Measurements from ENCODE around the gene INTS14. TPM values are rescaled to one million over a fixed set of nuclear protein-coding genes. Genes with fewer than 3 reads are reported as not detected.

The INTS14 gene
- total and polyA plus RNA-seq, 2 donors: 29.5 to 31.8 TPM

GRCh38 chr15:65577129-65577996 lies 33.6 kb downstream of the INTS14 start:
- 78% methylated on average over 6 of the region's 6 CpGs for WGBS
- DNase-seq (ENCODE audit: low read depth in 6 of 9, low spot score in 9 of 9): no peak
- Histone ChIP-seq H3K36me3 (ENCODE audit: control insufficient read depth in 2 of 2, insufficient read depth in 2 of 2, low read length in 1 of 2) (peaks cover 49 to 71% of the 10 kb centered on the region in 2 donors), H3K9me3 (ENCODE audit: control insufficient read depth in 2 of 2, insufficient read depth in 1 of 2, low read length in 1 of 2) (no peaks in the 10 kb centered on the region), H3K4me3 (ENCODE audit: low read length in 2 of 2) (no peak overlapping the region), H3K27me3 (ENCODE audit: control insufficient read depth in 2 of 2, insufficient read depth in 1 of 2, low read length in 1 of 2) (no peaks in the 10 kb centered on the region), H3K27ac (ENCODE audit: low read depth in 1 of 2, low read length in 1 of 2) (no peak overlapping the region), H3K4me1 (ENCODE audit: control insufficient read depth in 2 of 2, insufficient read depth in 2 of 2, low read length in 2 of 2) (no peaks in the 10 kb centered on the region)

GRCh38 chr15:65576664-65577063 lies 34.3 kb downstream of the INTS14 start:
- Histone ChIP-seq H3K27me3 (ENCODE audit: control insufficient read depth in 2 of 2, insufficient read depth in 1 of 2, low read length in 1 of 2) (no peaks in the 10 kb centered on the region), H3K4me1 (ENCODE audit: control insufficient read depth in 2 of 2, insufficient read depth in 2 of 2, low read length in 2 of 2) (no peaks in the 10 kb centered on the region), H3K4me3 (ENCODE audit: low read length in 2 of 2) (no peak overlapping the region), H3K9me3 (ENCODE audit: control insufficient read depth in 2 of 2, insufficient read depth in 1 of 2, low read length in 1 of 2) (no peaks in the 10 kb centered on the region), H3K27ac (ENCODE audit: low read depth in 1 of 2, low read length in 1 of 2) (no peak overlapping the region), H3K36me3 (ENCODE audit: control insufficient read depth in 2 of 2, insufficient read depth in 2 of 2, low read length in 1 of 2) (peaks cover 48 to 70% of the 10 kb centered on the region in 2 donors)
- WGBS: 100% methylated on average over 1 of the region's 1 CpG
- no peak for DNase-seq (ENCODE audit: low read depth in 6 of 9, low spot score in 9 of 9)

- no peak overlapping the region for H3K27ac ChIP-seq (ENCODE audit: low read depth in 1 of 2, low read length in 1 of 2)
- peaks cover 23 to 63% of the 10 kb centered on the region in 2 donors for H3K36me3 ChIP-seq (ENCODE audit: control insufficient read depth in 2 of 2, insufficient read depth in 2 of 2, low read length in 1 of 2)
- H3K4me1 ChIP-seq (ENCODE audit: control insufficient read depth in 2 of 2, insufficient read depth in 2 of 2, low read length in 2 of 2): no peaks in the 10 kb centered on the region
- DNase-seq (ENCODE audit: low read depth in 6 of 9, low spot score in 9 of 9): no peak
- no peaks in the 10 kb centered on the region for H3K27me3 ChIP-seq (ENCODE audit: control insufficient read depth in 2 of 2, insufficient read depth in 1 of 2, low read length in 1 of 2)
- WGBS: 97% methylated on average over 2 of the region's 2 CpGs
- H3K9me3 ChIP-seq (ENCODE audit: control insufficient read depth in 2 of 2, insufficient read depth in 1 of 2, low read length in 1 of 2): no peaks in the 10 kb centered on the region
- H3K4me3 ChIP-seq (ENCODE audit: low read length in 2 of 2): no peak overlapping the region
Measured at GRCh38 chr15:65571971-65572370, 39.0 kb downstream of the INTS14 start.

GRCh38 chr15:65569728-65570127 lies 41.2 kb downstream of the INTS14 start:
- no peak for DNase-seq (ENCODE audit: low read depth in 6 of 9, low spot score in 9 of 9)
- Histone ChIP-seq H3K9me3 (ENCODE audit: control insufficient read depth in 2 of 2, insufficient read depth in 1 of 2, low read length in 1 of 2) (peaks cover 0 to 1% of the 10 kb centered on the region in 2 donors), H3K4me3 (ENCODE audit: low read length in 2 of 2) (no peak overlapping the region), H3K27ac (ENCODE audit: low read depth in 1 of 2, low read length in 1 of 2) (no peak overlapping the region), H3K36me3 (ENCODE audit: control insufficient read depth in 2 of 2, insufficient read depth in 2 of 2, low read length in 1 of 2) (peaks cover 33 to 67% of the 10 kb centered on the region in 2 donors), H3K4me1 (ENCODE audit: control insufficient read depth in 2 of 2, insufficient read depth in 2 of 2, low read length in 2 of 2) (no peaks in the 10 kb centered on the region), H3K27me3 (ENCODE audit: control insufficient read depth in 2 of 2, insufficient read depth in 1 of 2, low read length in 1 of 2) (no peaks in the 10 kb centered on the region)
- 95% methylated on average over 3 of the region's 3 CpGs for WGBS

GRCh38 chr15:65561934-65562333 lies 49.0 kb downstream of the INTS14 start:
- H3K4me1 ChIP-seq (ENCODE audit: control insufficient read depth in 2 of 2, insufficient read depth in 2 of 2, low read length in 2 of 2): no peaks in the 10 kb centered on the region
- DNase-seq (ENCODE audit: low read depth in 6 of 9, low spot score in 9 of 9): no peak
- no peak overlapping the region for H3K4me3 ChIP-seq (ENCODE audit: low read length in 2 of 2)
- peaks cover 0 to 1% of the 10 kb centered on the region in 2 donors for H3K9me3 ChIP-seq (ENCODE audit: control insufficient read depth in 2 of 2, insufficient read depth in 1 of 2, low read length in 1 of 2)
- 97% methylated on average over 6 of the region's 6 CpGs for WGBS
- H3K27me3 ChIP-seq (ENCODE audit: control insufficient read depth in 2 of 2, insufficient read depth in 1 of 2, low read length in 1 of 2): no peaks in the 10 kb centered on the region
- peaks cover 41 to 79% of the 10 kb centered on the region in 2 donors for H3K36me3 ChIP-seq (ENCODE audit: control insufficient read depth in 2 of 2, insufficient read depth in 2 of 2, low read length in 1 of 2)
- no peak overlapping the region for H3K27ac ChIP-seq (ENCODE audit: low read depth in 1 of 2, low read length in 1 of 2)

- Histone ChIP-seq H3K36me3 (ENCODE audit: control insufficient read depth in 2 of 2, insufficient read depth in 2 of 2, low read length in 1 of 2) (peaks cover 35 to 84% of the 10 kb centered on the region in 2 donors), H3K4me1 (ENCODE audit: control insufficient read depth in 2 of 2, insufficient read depth in 2 of 2, low read length in 2 of 2) (no peaks in the 10 kb centered on the region), H3K4me3 (ENCODE audit: low read length in 2 of 2) (no peak overlapping the region), H3K27ac (ENCODE audit: low read depth in 1 of 2, low read length in 1 of 2) (no peak overlapping the region), H3K9me3 (ENCODE audit: control insufficient read depth in 2 of 2, insufficient read depth in 1 of 2, low read length in 1 of 2) (no peaks in the 10 kb centered on the region), H3K27me3 (ENCODE audit: control insufficient read depth in 2 of 2, insufficient read depth in 1 of 2, low read length in 1 of 2) (no peaks in the 10 kb centered on the region)
- no peak for DNase-seq (ENCODE audit: low read depth in 6 of 9, low spot score in 9 of 9)
Measured at GRCh38 chr15:65559941-65560340, 51.0 kb downstream of the INTS14 start.

GRCh38 chr15:65558997-65559760 lies 51.8 kb downstream of the INTS14 start:
- H3K27ac ChIP-seq (ENCODE audit: low read depth in 1 of 2, low read length in 1 of 2): no peak overlapping the region
- H3K36me3 ChIP-seq (ENCODE audit: control insufficient read depth in 2 of 2, insufficient read depth in 2 of 2, low read length in 1 of 2): peaks cover 29 to 81% of the 10 kb centered on the region in 2 donors
- H3K27me3 ChIP-seq (ENCODE audit: control insufficient read depth in 2 of 2, insufficient read depth in 1 of 2, low read length in 1 of 2): no peaks in the 10 kb centered on the region
- H3K9me3 ChIP-seq (ENCODE audit: control insufficient read depth in 2 of 2, insufficient read depth in 1 of 2, low read length in 1 of 2): no peaks in the 10 kb centered on the region
- no peaks in the 10 kb centered on the region for H3K4me1 ChIP-seq (ENCODE audit: control insufficient read depth in 2 of 2, insufficient read depth in 2 of 2, low read length in 2 of 2)
- DNase-seq (ENCODE audit: low read depth in 6 of 9, low spot score in 9 of 9): no peak
- H3K4me3 ChIP-seq (ENCODE audit: low read length in 2 of 2): no peak overlapping the region
- 98% methylated on average over 6 of the region's 6 CpGs for WGBS

- Histone ChIP-seq H3K36me3 (ENCODE audit: control insufficient read depth in 2 of 2, insufficient read depth in 2 of 2, low read length in 1 of 2) (peaks cover 22 to 81% of the 10 kb centered on the region in 2 donors), H3K4me3 (ENCODE audit: low read length in 2 of 2) (no peak overlapping the region), H3K4me1 (ENCODE audit: control insufficient read depth in 2 of 2, insufficient read depth in 2 of 2, low read length in 2 of 2) (no peaks in the 10 kb centered on the region), H3K27me3 (ENCODE audit: control insufficient read depth in 2 of 2, insufficient read depth in 1 of 2, low read length in 1 of 2) (no peaks in the 10 kb centered on the region), H3K27ac (ENCODE audit: low read depth in 1 of 2, low read length in 1 of 2) (no peak overlapping the region), H3K9me3 (ENCODE audit: control insufficient read depth in 2 of 2, insufficient read depth in 1 of 2, low read length in 1 of 2) (no peaks in the 10 kb centered on the region)
- WGBS: 98% methylated on average over 5 of the region's 5 CpGs
- DNase-seq (ENCODE audit: low read depth in 6 of 9, low spot score in 9 of 9): no peak
Measured at GRCh38 chr15:65558336-65558735, 52.6 kb downstream of the INTS14 start.

- 97% methylated on average over 7 of the region's 7 CpGs for WGBS
- H3K4me1 ChIP-seq (ENCODE audit: control insufficient read depth in 2 of 2, insufficient read depth in 2 of 2, low read length in 2 of 2): no peaks in the 10 kb centered on the region
- no peak overlapping the region for H3K4me3 ChIP-seq (ENCODE audit: low read length in 2 of 2)
- peaks cover 18 to 67% of the 10 kb centered on the region in 2 donors for H3K36me3 ChIP-seq (ENCODE audit: control insufficient read depth in 2 of 2, insufficient read depth in 2 of 2, low read length in 1 of 2)
- H3K27me3 ChIP-seq (ENCODE audit: control insufficient read depth in 2 of 2, insufficient read depth in 1 of 2, low read length in 1 of 2): no peaks in the 10 kb centered on the region
- no peak for DNase-seq (ENCODE audit: low read depth in 6 of 9, low spot score in 9 of 9)
- H3K27ac ChIP-seq (ENCODE audit: low read depth in 1 of 2, low read length in 1 of 2): no peak overlapping the region
- no peaks in the 10 kb centered on the region for H3K9me3 ChIP-seq (ENCODE audit: control insufficient read depth in 2 of 2, insufficient read depth in 1 of 2, low read length in 1 of 2)
Measured at GRCh38 chr15:65556622-65557021, 54.3 kb downstream of the INTS14 start.

Measured in thymus (tissue), 11 donors.